ENCODE measurements around the gene LACTB. TPM values are rescaled to one million over a fixed set of nuclear protein-coding genes. Genes with fewer than 3 reads are reported as not detected.

LACTB gene
- total RNA-seq, 1 donor: 63.5 TPM

GRCh38 chr15:63188247-63188925 lies 66.7 kb downstream of the LACTB start:
- H3K4me3 ChIP-seq (ENCODE audit: low read depth, low read length): peak overlapping the region; percentile 62
- TF ChIP-seq CTCF (IDR thresholded peaks at IDR 0.05; ENCODE audit: insufficient read depth, low read depth, low read length): no peak
- DNase-seq (ENCODE audit: low read depth): no peak

- DNase-seq (ENCODE audit: low read depth): peak; percentile 98
- H3K4me3 ChIP-seq (ENCODE audit: low read depth, low read length): peak within 1 kb of the TSS; percentile 96
- no peak for TF ChIP-seq CTCF (IDR thresholded peaks at IDR 0.05; ENCODE audit: insufficient read depth, low read depth, low read length)
Measured at GRCh38 chr15:63188926-63189871, 67.5 kb downstream of the LACTB start, which contains the start of gene RAB8B. Gene RAB8B (plus strand): TSS chr15:63189606. CDS start chr15:63189625, 19 bp downstream.

GRCh38 chr15:63189941-63190768 lies 68.5 kb downstream of the LACTB start:
- TF ChIP-seq CTCF (IDR thresholded peaks at IDR 0.05; ENCODE audit: insufficient read depth, low read depth, low read length): no peak
- H3K4me3 ChIP-seq (ENCODE audit: low read depth, low read length): peak overlapping the region; percentile 96
- DNase-seq (ENCODE audit: low read depth): no peak

GRCh38 chr15:63190769-63191649 lies 69.3 kb downstream of the LACTB start:
- DNase-seq (ENCODE audit: low read depth): no peak
- H3K4me3 ChIP-seq (ENCODE audit: low read depth, low read length): peak overlapping the region; percentile 96
- no peak for TF ChIP-seq CTCF (IDR thresholded peaks at IDR 0.05; ENCODE audit: insufficient read depth, low read depth, low read length)

Other genes with a start within 250 kb of the LACTB start
- 2,255 and 2,551 TPM in 2 replicates for gene TPM1, start 79.1 kb upstream of the LACTB start, total RNA-seq
- 219 and 308 TPM in 2 replicates for gene RPS27L, start 35.6 kb downstream of the LACTB start, total RNA-seq
- 71.5 and 97.2 TPM in 2 replicates for gene RAB8B, start 67.7 kb downstream of the LACTB start, total RNA-seq
- 14.5 and 19.9 TPM in 2 replicates for gene APH1B, start 155.7 kb downstream of the LACTB start, total RNA-seq